Nephron progenitor cell (in vitro differentiated cells): ENCODE results near the gene PTPN1.
A peak's percentile ranks its signal among the peaks of the same experiment; 100 is the strongest.

Experiments used
- DNase-seq: peaks from one replicate; pipeline ENCODE4 v3.0.0; 2021
- H3K27ac Mint-ChIP-seq: 2 replicates; pipeline ENCODE4 v1.8.0; 2021; ENCODE audit warnings: mild to moderate bottlenecking, moderate library complexity, mixed read lengths
- H3K27me3 Mint-ChIP-seq: 2 replicates; pipeline ENCODE4 v1.8.0; 2021; ENCODE audit warnings: mild to moderate bottlenecking, low read depth, mixed read lengths; ENCODE audit not compliant: poor library complexity
- H3K36me3 Mint-ChIP-seq: 2 replicates; pipeline ENCODE4 v1.8.0; 2021; ENCODE audit warnings: low read depth, mixed read lengths
- H3K4me1 Mint-ChIP-seq: 2 replicates; pipeline ENCODE4 v1.8.0; 2021; ENCODE audit warnings: mixed read lengths
- H3K4me3 Mint-ChIP-seq: 2 replicates; pipeline ENCODE4 v1.8.0; 2021; ENCODE audit warnings: mild to moderate bottlenecking, moderate library complexity, mixed read lengths
- H3K9me3 Mint-ChIP-seq: 2 replicates; pipeline ENCODE4 v1.8.0; 2021; ENCODE audit warnings: mild to moderate bottlenecking, moderate library complexity, mixed read lengths
- CTCF ChIP-seq: fragments of 200-600 bp; sonication (generic); IDR thresholded peaks from 2 replicates; pipeline ENCODE4 v1.5.0; 2021; ENCODE audit warnings: antibody characterized with exemption

Gene PTPN1

GRCh38 chr20:50523552-50524167, 13.5 kb downstream of the PTPN1 start:
- no peak for TF ChIP-seq CTCF
- Mint-ChIP-seq H3K27ac (peak overlapping the region; percentile 39), H3K36me3 (peaks cover 14% of the 10 kb centered on the region), H3K4me3 (no peak overlapping the region), H3K4me1 (peaks cover 21% of the 10 kb centered on the region), H3K27me3 (no peaks in the 10 kb centered on the region), H3K9me3 (no peaks in the 10 kb centered on the region)
- DNase-seq = no peak

- peak overlapping the region; percentile 29 for H3K27ac Mint-ChIP-seq
- H3K9me3 Mint-ChIP-seq = no peaks in the 10 kb centered on the region
- no peak overlapping the region for H3K4me3 Mint-ChIP-seq
- DNase-seq = no peak
- H3K36me3 Mint-ChIP-seq = peaks cover 18% of the 10 kb centered on the region
- no peak for TF ChIP-seq CTCF
- peaks cover 17% of the 10 kb centered on the region for H3K4me1 Mint-ChIP-seq
- H3K27me3 Mint-ChIP-seq = no peaks in the 10 kb centered on the region
Observed at GRCh38 chr20:50525681-50526080, 15.5 kb downstream of the PTPN1 start.

- H3K27me3 Mint-ChIP-seq = no peaks in the 10 kb centered on the region
- DNase-seq = no peak
- H3K4me3 Mint-ChIP-seq = no peak overlapping the region
- no peak overlapping the region for H3K27ac Mint-ChIP-seq
- no peak for TF ChIP-seq CTCF
- H3K9me3 Mint-ChIP-seq = no peaks in the 10 kb centered on the region
- H3K4me1 Mint-ChIP-seq = peaks cover 19% of the 10 kb centered on the region
- H3K36me3 Mint-ChIP-seq = peaks cover 18% of the 10 kb centered on the region
Observed at GRCh38 chr20:50526403-50526989, 16.3 kb downstream of the PTPN1 start.

- TF ChIP-seq CTCF = no peak
- no peak for DNase-seq
- H3K27ac Mint-ChIP-seq = no peak overlapping the region
- H3K4me3 Mint-ChIP-seq = no peak overlapping the region
- no peaks in the 10 kb centered on the region for H3K27me3 Mint-ChIP-seq
- H3K9me3 Mint-ChIP-seq = no peaks in the 10 kb centered on the region
- peaks cover 18% of the 10 kb centered on the region for H3K36me3 Mint-ChIP-seq
- peaks cover 25% of the 10 kb centered on the region for H3K4me1 Mint-ChIP-seq
Observed at GRCh38 chr20:50527068-50527605, 17.0 kb downstream of the PTPN1 start.

GRCh38 chr20:50528129-50528528, 17.9 kb downstream of the PTPN1 start:
- Mint-ChIP-seq H3K27ac (no peak overlapping the region), H3K9me3 (no peaks in the 10 kb centered on the region), H3K36me3 (peaks cover 14% of the 10 kb centered on the region), H3K27me3 (no peaks in the 10 kb centered on the region), H3K4me1 (peaks cover 28% of the 10 kb centered on the region), H3K4me3 (no peak overlapping the region)
- DNase-seq = no peak
- no peak for TF ChIP-seq CTCF
